SKM-1 (cell line): ENCODE measurements around the gene ARHGAP30.
"Not testable (repeated sequence)": the region's sequence is repeated elsewhere in the genome, so short reads cannot be mapped to it uniquely, and the experiment has no call there.

Experiments
- DNase-seq: peaks from one replicate; lab custom pipeline; 2025; ENCODE audit not compliant: unreplicated experiment; lab: John Stamatoyannopoulos, UW

Gene ARHGAP30

GRCh38 chr1:161045736-161046604 lies 23.7 kb downstream of the ARHGAP30 start, which contains the start of gene USF1:
USF1 (minus strand) TSS chr1:161045977; CDS start chr1:161043275, 2,702 bp downstream.
- DNase-seq, result peak; percentile 98

DNA sequence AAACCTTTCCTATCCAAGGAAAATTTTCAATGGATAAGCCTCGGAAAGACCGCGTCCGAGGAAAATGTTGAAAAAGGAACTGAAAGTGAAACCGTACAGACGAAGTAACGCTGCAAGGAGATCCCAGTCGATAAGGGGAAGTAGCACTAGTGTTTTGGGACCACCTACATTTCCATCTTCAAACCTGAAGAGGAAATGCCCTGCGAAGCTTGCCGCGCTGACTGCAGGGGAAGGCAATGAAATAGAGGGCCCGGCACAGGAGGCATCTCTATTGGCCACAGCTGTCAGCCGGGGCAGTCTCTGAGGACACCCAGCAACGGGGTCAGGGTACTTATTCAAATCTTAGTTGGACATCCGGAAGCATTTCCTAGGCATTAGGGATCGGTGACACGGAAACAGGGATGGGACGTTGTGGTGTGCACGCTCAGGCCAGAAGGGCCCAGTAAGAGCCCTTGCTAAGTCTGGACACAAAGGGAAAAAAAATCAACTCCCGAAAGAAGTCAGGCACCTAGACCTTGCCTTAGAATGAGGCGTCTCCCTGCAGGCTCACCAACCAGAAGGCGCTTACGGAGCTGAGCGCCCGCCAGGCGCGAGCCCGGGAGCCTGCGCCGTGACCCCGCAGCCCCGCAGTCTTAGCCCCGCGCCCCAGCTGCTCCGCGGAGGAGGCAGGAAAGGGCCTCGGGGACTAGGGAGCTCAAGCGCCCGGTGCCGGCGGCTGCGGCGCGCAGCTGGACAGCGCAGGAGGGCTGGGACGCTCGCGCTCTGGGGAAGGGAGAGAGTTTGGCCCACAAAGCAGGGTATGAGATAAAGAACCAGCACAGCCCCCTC lies 24.6 kb downstream of the ARHGAP30 start:
- peak; percentile 96 for DNase-seq

- no peak for DNase-seq
Observed at GRCh38 chr1:161044535-161044907, 25.2 kb downstream of the ARHGAP30 start.

- no peak for DNase-seq
Observed at GRCh38 chr1:161039546-161039945, 30.1 kb downstream of the ARHGAP30 start.

DNA sequence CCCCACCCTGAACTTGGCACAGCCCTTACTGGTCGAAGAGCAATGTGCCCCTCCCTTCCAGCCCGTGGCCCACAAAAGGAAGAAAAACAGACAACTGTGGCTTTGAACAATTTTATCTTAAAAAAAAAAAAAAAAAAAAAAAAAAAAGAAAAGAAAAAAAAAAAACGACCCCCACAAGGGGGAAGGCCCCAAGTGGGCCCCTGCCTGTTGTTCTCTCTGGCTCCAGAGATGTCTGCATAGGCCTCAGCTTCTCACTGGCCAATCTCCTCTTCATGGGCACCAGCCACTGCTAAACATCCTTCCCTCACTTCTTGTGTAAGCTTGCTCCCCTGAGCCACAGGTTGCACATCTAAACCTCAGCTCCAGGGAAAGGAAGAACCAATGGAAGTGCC lies 30.5 kb downstream of the ARHGAP30 start:
- no peak for DNase-seq

- no peak for DNase-seq
Observed at GRCh38 chr1:161038523-161039153, 31.1 kb downstream of the ARHGAP30 start, which contains the start of gene TSTD1. TSTD1 (minus strand) TSS chr1:161038964; CDS start chr1:161038889, 75 bp downstream.

GRCh38 chr1:161037661-161038522 lies 31.8 kb downstream of the ARHGAP30 start:
- no peak for DNase-seq

DNA sequence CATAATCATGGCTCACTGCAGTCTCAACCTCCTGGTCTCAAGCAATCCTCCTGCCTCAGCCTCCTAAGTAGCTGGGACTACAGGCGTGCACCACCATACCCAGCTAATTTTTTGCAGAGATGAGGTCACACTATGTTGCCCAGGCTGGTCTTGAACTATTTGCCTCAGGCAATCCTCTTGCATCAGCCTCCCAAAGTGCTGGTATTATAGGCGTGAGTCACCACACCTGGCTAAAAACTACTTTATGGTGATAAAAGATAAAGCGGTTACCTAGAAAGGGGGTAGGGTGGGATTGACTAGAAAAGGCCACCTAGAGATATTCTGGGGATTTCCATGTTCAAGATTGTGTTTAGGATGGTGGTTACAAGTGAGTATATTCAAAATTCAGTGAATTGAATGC lies 35.9 kb downstream of the ARHGAP30 start:
- DNase-seq, result no peak

- no peak for DNase-seq
Observed at GRCh38 chr1:161032409-161032808, 37.3 kb downstream of the ARHGAP30 start.

DNA sequence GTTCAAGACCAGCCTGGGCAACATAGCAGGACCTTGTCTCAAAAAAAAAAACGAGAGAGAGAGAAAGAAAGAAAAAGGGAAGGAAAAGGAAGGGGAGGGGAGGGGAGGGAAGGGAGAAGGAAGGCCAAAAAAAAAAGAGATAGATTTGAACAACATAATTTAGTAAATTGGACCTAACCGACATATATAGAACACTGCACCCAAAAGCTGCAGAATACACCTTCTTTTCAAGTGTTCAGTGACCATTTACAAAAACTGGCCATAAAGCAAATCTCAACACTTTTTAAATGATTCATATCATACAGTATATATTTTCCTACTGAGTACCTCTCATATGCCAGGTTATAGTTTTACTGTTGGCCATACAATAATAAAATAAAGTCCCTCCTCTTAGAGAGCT lies 37.8 kb downstream of the ARHGAP30 start:
- no peak for DNase-seq

DNA sequence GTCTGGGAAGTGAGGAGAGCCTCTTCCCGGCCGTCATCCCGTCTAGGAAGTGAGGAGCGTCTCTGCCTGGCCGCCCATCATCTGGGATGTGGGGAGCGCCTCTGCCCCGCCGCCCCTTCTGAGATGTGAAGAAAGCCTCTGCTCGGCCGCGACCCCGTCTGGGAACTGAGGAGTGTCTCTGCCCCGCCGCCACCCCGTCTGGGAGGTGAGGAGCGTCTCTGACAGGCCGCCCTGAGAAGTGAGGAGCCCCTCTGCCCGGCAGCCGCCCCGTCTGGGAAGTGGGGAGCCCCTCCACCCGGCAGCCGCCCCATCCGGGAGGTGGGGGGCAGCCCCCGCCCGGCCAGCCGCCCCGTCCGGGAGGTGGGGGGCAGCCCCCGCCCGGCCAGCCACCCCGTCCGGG lies 40.2 kb downstream of the ARHGAP30 start:
- DNase-seq, result not testable (repeated sequence)

DNA sequence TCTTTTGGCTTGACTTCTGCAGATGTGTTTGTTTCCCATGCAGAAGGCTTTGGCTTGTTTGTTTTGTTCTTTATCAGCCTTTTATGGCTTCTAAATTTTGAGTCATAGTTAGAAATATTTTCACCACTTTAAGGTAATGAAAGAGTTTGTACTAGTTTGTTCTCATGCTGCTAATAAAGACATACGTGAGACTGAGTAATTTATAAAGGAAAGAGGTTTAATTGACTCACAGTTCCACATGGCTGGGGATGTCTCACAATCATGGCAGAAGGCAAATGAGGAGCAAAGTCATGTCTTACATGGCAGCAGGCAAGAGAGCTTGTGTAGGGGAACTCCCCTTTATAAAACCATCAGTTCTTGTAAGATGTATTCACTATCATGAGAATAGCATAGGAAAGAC lies 42.7 kb downstream of the ARHGAP30 start:
- DNase-seq, result not testable (repeated sequence)

DNA sequence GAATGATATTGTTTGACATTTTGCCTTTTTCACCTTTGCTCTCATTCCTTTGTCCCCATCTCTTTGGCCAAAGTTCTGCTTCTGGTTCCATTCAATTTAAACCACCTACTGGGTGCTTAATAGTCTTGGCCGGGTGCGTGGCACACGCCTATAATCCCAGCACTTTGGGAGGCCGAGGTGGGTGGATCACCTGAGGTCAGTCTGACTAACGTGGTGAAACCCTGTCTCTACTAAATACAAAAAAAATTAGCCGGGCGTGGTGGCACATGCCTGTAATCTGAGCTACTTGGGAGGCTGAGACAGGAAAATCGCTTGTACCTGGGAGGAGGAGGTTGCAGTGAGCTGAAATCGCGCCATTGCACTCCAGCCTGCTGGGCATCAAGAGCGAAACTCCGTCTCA lies 47.3 kb downstream of the ARHGAP30 start:
- DNase-seq, result not testable (repeated sequence)

- no peak for DNase-seq
Observed at GRCh38 chr1:161021970-161022353, 47.7 kb downstream of the ARHGAP30 start.

GRCh38 chr1:161021165-161021969 lies 48.3 kb downstream of the ARHGAP30 start:
- DNase-seq, result peak; percentile 89

- no peak for DNase-seq
Observed at GRCh38 chr1:161020509-161021164, 49.1 kb downstream of the ARHGAP30 start, which contains the start of gene F11R. F11R (minus strand) TSS chr1:161021152; CDS start chr1:161021073, 79 bp downstream.

DNA sequence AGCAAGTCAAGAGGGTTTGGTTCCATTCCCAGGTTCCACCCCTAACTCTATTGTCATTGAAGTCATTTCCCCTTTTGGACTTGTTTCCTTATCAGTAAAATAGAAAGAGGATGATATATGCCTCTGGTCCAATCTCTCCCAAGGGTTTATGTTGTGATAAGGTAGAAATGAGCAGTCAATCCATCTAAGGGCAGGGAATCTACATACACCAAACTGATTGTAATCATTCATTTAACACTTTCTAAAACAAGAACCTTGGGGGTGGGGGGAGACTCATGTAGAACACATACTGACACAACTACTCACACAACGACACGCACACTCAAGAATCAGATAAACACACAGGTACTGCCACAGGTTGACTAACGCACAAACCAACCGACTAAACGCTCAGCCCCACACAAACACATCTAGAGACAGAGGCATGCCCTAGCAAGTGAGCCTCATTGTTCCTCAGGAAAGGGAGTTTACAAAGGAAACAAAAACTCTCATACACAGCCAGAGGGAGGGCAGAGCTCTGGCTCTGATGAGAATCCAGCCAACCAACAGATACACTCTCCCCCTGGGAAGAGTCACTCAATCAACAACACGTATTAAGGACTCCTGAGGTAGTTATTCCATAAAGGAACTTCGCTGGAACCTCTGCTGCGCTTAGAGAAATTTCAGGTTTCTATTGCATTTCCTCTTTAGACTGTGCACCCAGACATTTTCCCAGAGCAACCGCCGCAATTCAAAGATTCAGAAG lies 49.8 kb downstream of the ARHGAP30 start:
- DNase-seq, result no peak

DNA sequence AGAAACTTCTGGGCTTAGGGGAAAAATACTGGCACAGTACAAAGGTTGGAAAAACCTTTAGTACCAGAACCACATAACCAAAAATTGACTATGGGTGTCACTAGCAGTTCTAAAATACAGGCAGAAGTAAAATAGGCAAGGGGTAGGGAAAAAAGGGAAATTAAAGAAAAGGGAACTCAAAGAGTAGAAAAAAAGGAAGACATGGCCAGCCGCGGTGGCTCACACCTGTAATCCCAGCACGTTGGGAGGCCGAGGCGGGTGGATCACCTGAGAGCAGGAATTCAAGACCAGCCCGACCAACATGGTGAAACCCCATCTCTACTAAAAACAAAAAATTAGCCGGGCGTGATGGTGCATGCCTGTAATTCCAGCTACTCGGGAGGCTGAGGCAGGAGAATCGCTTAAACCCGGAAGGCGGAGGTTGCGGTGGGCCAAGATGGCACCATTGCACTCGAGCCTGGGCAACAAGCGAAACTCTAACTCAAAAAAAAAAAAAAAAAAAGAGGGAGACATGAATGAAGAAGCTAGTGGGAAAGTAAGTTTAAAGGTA lies 50.5 kb downstream of the ARHGAP30 start:
- peak; percentile 62 for DNase-seq
